Tibial artery (tissue), 4 donors: Measurements from ENCODE around the gene LINC00237.

Experiments used
- DNase-seq, 2 donors: peaks; one replicate each; pipeline ENCODE4 v3.0.0-alpha.2; 2019
- H3K27ac ChIP-seq, 2 donors: fragments of 200-600 bp; sonication (generic) in 1 of 2; 1 replicate in 1 of 2; 2 replicates in 1 of 2; pipeline ENCODE4 v1.5.1; 2018 to 2019; ENCODE audit warnings: mild to moderate bottlenecking in 1 of 2
- H3K27me3 ChIP-seq, 2 donors: fragments of 200-600 bp; sonication (generic) in 1 of 2; one replicate each; pipeline versions ENCODE4 v1.5.1 to v1.6.0; 2016 to 2019
- H3K36me3 ChIP-seq, 3 donors: fragments of 200-600 bp; sonication (generic) in 2 of 3; one replicate each; pipeline ENCODE4 v1.5.1; 2016 to 2019; ENCODE audit warnings: mild to moderate bottlenecking in 2 of 3
- H3K4me1 ChIP-seq, 4 donors: fragments of 200-600 bp; sonication (generic) in 2 of 4; 1 replicate in 3 of 4; 2 replicates in 1 of 4; pipeline ENCODE4 v1.5.1; 2016 to 2019
- H3K4me3 ChIP-seq, 2 donors: fragments of 200-600 bp; sonication (generic) in 1 of 2; 1 replicate in 1 of 2; 2 replicates in 1 of 2; pipeline ENCODE4 v1.5.1; 2018 to 2019; ENCODE audit warnings: mild to moderate bottlenecking in 2 of 2
- H3K9me3 ChIP-seq, 3 donors: fragments of 200-600 bp; sonication (generic) in 1 of 3; one replicate each; pipeline ENCODE4 v1.5.1; 2016 to 2019
- intact Hi-C: fragments of 100-400 bp; cut with DNase I; formaldehyde crosslinking; loops from one replicate; pipeline ENCODE4 v1.15.0; 2023; ENCODE audit warnings: low total_unique reads
- TF ChIP-seq, protein P1 (sequence below), 2 experiments: fragments of 200-600 bp in 1 of 2; fragments of 450-650 bp in 1 of 2; IDR thresholded peaks; one replicate each; pipeline ENCODE4 v1.5.1; 2017 to 2019; ENCODE audit warnings: antibody characterized with exemption in 2 of 2, mild to moderate bottlenecking in 1 of 2, moderate library complexity in 1 of 2

LINC00237 gene

DNA sequence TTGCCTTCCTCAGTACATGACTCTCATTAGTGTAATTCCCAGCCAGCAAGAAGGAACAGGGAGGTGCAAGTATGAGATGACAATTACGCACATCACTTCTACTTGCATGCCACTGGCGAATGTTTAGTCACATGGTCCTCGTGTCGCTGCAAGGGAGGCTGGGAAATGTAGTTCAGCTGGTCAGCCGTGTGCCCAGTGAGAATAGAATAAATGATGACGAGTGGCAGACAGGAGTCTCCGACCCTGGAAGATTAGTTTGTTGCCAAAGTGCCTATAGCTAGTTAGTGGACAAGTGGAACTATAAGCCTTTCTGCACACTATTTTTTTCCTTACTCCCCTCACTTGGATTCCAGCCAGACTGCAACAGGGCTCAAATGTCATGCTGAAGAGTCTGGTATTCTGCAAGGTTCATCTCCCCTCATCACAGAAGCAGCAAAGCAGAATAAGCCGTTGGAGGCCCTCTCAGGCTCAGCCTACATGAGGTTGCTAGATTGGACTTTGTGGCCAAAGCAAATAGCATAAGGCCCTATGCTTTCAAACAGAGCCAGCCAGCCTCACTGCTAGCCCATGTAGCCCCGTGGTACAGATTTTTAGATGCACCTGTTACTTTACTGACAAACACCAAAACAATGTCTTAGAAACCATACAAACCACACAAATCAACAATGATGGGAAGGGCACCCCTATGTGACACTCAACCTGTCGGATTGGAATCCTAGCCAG is 9.7 kb downstream of the LINC00237 start:
- Histone ChIP-seq H3K27me3 (peaks cover 0 to 77% of the 10 kb centered on the region in 2 donors), H3K27ac (no peak overlapping the region), H3K4me3 (no peak overlapping the region), H3K36me3 (no peaks in the 10 kb centered on the region), H3K4me1 (peaks cover 0 to 18% (median 14%) of the 10 kb centered on the region in 4 donors), H3K9me3 (no peaks in the 10 kb centered on the region)
- intact Hi-C loops: no loop called here
- no peak for DNase-seq
- TF ChIP-seq, protein P1, sequence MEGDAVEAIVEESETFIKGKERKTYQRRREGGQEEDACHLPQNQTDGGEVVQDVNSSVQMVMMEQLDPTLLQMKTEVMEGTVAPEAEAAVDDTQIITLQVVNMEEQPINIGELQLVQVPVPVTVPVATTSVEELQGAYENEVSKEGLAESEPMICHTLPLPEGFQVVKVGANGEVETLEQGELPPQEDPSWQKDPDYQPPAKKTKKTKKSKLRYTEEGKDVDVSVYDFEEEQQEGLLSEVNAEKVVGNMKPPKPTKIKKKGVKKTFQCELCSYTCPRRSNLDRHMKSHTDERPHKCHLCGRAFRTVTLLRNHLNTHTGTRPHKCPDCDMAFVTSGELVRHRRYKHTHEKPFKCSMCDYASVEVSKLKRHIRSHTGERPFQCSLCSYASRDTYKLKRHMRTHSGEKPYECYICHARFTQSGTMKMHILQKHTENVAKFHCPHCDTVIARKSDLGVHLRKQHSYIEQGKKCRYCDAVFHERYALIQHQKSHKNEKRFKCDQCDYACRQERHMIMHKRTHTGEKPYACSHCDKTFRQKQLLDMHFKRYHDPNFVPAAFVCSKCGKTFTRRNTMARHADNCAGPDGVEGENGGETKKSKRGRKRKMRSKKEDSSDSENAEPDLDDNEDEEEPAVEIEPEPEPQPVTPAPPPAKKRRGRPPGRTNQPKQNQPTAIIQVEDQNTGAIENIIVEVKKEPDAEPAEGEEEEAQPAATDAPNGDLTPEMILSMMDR (IDR thresholded peaks at IDR 0.05): no peak

DNA sequence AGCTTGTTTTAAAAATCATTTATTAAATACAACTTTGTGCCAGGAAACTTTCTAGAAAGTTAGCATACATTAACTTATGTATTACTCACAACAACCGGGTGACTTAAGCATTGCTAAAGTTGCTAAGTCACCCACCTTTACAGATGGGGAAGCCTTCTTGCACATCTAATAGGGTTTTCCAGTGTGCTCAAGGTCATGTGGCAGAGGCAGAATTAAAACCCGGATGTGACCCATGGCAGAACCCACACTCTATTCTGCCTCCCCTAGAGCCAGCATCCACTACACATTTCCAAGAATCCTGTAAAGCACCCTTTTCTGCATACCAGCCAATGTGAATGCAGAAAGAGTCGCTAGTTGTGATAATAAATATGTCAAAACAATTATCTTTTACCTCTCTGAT is 13.4 kb downstream of the LINC00237 start:
- Histone ChIP-seq H3K4me3 (no peak overlapping the region), H3K9me3 (no peaks in the 10 kb centered on the region), H3K27ac (no peak overlapping the region), H3K27me3 (peaks cover 0 to 63% of the 10 kb centered on the region in 2 donors), H3K4me1 (no peaks in the 10 kb centered on the region), H3K36me3 (no peaks in the 10 kb centered on the region)
- intact Hi-C loops: no loop called here
- DNase-seq: no peak
- TF ChIP-seq, protein P1 (IDR thresholded peaks at IDR 0.05): no peak

DNA sequence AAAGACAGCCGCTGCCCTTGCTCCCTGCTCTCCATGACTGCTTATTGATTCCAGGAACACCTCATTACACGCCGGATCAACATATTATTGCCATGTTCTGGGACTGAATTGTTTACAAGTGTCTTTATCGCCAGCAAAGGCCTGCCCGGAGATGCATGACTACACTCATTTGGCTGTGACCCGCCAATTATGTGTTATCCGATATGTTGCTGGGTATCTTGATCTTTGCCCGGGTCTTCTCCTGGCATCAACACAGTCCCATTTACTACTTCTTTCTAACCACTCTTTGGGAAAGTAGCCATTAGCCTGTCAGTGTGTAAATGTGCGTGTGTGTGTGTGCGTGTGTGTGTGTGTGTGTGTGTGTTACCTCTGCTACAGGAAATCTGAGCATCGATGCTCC is 15.4 kb downstream of the LINC00237 start:
- H3K36me3 ChIP-seq: no peaks in the 10 kb centered on the region
- TF ChIP-seq, protein P1 (IDR thresholded peaks at IDR 0.05): no peak
- no peak for DNase-seq
- no peak overlapping the region for H3K4me3 ChIP-seq
- intact Hi-C loops: no loop called here
- no peaks in the 10 kb centered on the region for H3K4me1 ChIP-seq
- no peak overlapping the region for H3K27ac ChIP-seq
- no peaks in the 10 kb centered on the region for H3K9me3 ChIP-seq
- H3K27me3 ChIP-seq: peaks cover 0 to 50% of the 10 kb centered on the region in 2 donors

DNA sequence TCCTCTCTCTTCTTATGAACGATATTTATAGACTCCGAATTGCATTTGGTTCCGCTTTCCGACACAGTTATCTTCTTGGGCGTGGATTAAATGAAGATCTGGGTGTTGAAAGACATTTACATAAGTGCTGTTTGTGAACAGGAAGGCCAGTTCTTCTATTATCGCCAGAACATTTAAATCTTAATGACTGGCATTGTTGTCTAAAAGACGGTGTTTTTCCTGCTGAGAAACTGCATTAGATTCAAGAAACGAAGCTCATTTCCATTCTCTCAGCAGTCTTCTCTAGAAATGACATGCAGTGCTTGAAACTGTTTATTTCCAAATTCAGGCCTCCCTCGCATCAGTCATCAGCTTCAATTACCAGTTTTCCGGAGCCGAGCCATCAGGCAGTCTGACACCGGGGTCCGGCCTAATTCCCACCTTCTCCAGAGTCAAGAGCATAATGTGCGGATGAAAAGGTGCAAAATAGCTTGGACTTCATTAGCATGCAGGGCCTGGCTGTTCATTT is 16.0 kb downstream of the LINC00237 start:
- Histone ChIP-seq H3K4me3 (no peak overlapping the region), H3K27me3 (peaks cover 0 to 50% of the 10 kb centered on the region in 2 donors), H3K9me3 (no peaks in the 10 kb centered on the region), H3K36me3 (no peaks in the 10 kb centered on the region), H3K4me1 (no peaks in the 10 kb centered on the region), H3K27ac (no peak overlapping the region)
- TF ChIP-seq, protein P1 (IDR thresholded peaks at IDR 0.05): no peak
- intact Hi-C loops: no loop called here
- no peak for DNase-seq

DNA sequence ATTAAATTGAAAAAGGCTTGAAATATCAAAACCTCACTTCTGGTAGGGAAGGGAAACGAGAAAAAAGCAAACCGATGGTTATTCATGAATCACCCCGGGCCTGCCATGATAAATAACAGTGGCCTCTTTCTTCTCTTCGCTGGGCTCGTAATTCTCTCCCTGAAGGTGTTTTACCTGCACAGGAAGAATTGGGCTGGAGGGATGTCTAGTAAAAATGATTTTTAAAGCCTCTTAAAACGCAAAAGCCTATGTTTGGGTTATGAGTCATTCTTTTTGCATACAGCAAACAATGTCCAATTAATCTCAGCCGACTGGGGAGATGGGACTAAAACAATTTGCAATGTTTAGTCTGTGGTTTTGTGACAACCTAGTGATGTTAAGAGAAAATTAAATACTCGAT is 16.8 kb downstream of the LINC00237 start:
- Histone ChIP-seq H3K36me3 (no peaks in the 10 kb centered on the region), H3K9me3 (no peaks in the 10 kb centered on the region), H3K4me3 (no peak overlapping the region), H3K4me1 (no peaks in the 10 kb centered on the region), H3K27ac (no peak overlapping the region), H3K27me3 (peaks cover 0 to 50% of the 10 kb centered on the region in 2 donors)
- intact Hi-C loops: no loop called here
- no peak for DNase-seq
- TF ChIP-seq, protein P1 (IDR thresholded peaks at IDR 0.05): no peak
